SK-N-MC (cell line): ENCODE measurements around the gene PRR16.

Experiments used
- EZH2 ChIP-seq: fragments of 200-600 bp; sonication (generic); IDR thresholded peaks from one replicate; pipeline ENCODE4 v1.6.1; 2017; ENCODE audit warnings: antibody characterized with exemption
- FOXP2 ChIP-seq: optimal IDR thresholded peaks from 2 replicates; pipeline ENCODE3; 2011; ENCODE audit warnings: mild to moderate bottlenecking, moderate library complexity; ENCODE audit not compliant: insufficient read depth; ENCODE audit errors: extremely low read length, control extremely low read depth
- POLR2AphosphoS5 ChIP-seq: IDR thresholded peaks from 2 replicates; pipeline ENCODE4 v1.6.1; 2012; ENCODE audit warnings: mild to moderate bottlenecking, low read depth, low read length, borderline replicate concordance

DNA sequence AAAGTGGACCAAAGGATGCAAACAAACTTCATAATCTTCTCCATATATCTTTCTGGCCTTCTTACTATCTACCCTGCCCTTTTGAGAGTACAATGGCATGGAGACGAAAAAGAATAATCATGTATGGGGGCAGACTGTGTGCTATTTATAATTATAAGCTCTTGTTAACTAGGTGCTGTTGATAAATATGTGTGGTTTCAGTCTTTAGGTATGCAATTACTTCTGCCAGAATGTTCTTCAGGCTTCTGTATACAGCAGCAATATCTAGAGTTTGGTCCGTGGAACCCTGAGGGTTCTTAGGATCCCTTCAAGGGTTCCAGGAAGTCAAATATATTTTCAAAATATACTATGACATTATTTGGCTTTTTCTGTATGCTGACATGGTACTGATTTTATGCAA, 20.5 kb upstream of the PRR16 start:
- TF ChIP-seq EZH2 = no peak
- TF ChIP-seq POLR2AphosphoS5 = no peak
- TF ChIP-seq FOXP2 = no peak
